ENCODE results near the gene AGBL4.

AGBL4 gene

DNA sequence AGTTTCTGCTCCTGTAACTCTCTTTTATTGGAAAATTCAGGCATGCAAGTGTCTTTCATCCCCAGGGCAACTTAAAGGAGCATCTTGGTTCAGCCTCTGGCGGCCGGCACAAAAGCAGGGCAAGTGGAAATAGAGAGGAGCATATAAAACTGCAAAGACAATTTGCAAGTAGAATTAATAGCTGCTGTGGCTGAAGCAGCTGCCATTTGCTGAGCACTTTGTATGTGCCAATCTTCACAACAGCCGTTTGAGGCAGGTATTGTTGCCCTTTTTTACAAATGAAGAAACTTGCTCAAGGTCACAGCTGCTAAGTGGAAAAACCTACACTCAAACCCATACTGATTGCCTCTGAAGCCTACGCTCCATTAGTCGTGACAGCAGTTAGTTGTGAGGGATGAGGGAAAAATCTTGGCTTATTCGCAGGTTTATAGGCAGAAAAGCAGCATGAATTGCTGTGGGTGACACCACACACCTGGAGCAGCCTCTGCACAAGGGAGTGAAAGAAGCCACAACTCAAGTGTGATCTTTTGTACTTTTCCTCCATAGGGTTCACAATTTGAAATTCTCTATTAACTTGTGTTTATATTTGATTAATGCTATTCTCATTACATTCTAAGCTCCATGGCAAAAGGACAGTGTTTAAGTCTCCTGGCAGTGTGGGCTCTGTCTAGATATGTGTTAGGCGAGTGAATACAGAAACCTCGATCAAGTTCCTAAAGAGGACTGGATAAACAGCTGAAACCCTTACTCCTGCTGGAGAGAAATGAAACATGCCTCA, 1148.0 kb downstream of the AGBL4 start:
- FAIRE-seq, result no peak

DNA sequence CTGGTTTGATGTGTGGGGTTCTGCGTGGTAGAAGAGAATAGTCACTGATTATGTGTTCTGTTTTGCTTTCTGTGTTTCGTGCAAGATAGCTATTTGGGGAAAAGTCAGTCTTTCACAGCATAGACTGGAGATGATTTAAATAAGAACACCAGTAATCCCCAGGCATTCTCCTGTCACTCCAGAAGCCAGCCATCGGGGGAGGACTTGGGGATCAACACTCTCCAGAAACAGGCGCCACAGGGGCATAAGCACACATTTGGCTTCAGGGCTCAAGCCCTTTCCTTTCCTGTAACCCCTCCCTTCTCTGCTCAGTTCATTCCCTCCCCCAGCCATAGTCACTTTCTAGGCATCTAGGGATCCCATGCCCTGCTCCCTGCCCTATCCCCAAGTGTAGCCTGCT, 1149.8 kb downstream of the AGBL4 start:
- no peak for FAIRE-seq

DNA sequence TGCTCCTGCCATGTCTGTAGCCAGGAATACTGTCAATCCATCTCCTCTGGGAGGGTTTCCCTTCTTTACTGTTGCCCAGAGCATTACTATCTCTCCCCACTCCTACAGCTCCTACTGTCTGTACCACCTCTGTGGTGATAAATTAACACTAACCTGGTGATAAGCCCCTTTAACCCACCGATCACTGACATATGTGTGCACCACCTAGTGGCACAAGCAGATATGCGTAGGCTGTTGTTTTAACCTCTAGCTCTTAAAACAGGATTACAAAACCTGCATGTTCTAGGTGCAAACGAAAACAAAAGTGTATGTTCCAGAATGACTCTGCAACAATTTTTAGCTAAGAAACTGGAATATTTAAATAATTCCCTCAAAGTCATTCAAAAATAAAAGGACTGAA, 1153.2 kb downstream of the AGBL4 start:
- no peak for FAIRE-seq

DNA sequence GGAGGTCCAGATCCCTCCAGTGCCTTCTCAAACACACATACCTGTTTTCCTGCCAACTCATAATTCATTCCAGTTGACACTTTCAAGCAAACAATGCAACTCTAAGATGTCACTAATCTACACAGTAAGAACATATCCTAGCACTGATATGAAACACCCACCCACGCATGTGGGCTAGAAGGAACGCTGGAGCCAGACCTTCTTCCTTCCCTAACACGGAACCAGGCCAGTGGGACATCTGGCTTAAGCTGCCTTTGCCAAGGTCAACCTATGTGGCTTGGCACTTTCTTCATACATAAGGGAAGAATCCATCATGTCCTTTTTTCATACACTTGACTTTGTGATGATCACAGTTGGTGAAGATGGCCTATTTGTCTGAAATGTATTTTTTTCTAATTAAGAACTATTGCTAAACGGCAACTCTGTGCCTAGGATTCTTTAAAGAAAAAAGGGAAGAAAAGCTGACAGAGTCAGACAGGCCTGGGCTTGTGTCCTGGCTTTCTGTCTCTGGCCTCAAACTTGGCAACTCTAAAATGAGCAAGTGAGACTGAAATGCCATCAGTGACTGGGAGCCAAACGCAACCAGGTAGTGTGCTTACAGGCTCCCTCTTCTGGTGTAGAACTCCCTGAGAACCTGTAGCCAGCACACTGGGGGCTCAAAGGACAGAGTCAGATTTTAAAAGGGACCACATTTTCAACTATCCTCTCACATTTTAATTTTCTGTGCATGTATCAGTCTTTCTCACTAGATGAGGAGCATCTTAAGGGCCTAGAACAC, 1154.4 kb downstream of the AGBL4 start:
- FAIRE-seq, result no peak

DNA sequence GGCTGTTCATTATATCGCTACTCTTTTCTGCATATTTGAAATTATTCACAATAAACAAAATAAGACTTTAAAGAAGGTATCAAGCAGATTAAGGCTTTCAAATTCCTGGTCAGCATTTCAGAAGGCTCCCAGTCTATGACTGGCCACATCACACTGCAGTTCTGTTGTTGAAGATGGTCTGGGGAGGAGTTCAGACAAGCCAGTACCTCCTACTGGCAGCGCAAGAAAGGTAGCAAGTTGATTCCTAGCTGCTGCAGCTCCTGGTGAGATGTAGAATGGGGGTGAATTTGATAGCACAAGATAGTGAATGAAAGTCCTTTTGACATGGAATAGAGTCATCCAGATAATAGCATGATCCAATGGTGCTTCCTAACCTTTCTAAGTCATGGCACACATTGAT, 1158.8 kb downstream of the AGBL4 start:
- FAIRE-seq, result no peak

DNA sequence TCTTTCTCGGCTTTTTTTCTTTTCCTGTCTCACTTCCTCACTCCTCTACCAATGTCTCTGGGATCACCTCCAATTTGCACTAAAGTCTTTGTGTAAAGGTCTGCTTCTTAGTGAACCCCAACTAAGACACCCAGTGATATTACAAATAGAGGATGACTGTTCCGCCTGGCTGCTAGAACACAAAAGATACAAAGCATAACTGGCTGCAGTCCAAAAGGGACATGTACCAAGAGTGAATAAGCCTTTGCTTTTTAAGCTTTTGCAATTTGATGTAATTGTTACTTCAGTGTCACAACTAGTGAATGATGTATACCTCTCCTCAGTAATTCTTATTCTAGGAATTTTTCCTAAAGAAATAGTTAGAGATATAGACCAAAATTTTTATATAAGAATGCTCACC, 1164.3 kb downstream of the AGBL4 start:
- FAIRE-seq, result no peak

DNA sequence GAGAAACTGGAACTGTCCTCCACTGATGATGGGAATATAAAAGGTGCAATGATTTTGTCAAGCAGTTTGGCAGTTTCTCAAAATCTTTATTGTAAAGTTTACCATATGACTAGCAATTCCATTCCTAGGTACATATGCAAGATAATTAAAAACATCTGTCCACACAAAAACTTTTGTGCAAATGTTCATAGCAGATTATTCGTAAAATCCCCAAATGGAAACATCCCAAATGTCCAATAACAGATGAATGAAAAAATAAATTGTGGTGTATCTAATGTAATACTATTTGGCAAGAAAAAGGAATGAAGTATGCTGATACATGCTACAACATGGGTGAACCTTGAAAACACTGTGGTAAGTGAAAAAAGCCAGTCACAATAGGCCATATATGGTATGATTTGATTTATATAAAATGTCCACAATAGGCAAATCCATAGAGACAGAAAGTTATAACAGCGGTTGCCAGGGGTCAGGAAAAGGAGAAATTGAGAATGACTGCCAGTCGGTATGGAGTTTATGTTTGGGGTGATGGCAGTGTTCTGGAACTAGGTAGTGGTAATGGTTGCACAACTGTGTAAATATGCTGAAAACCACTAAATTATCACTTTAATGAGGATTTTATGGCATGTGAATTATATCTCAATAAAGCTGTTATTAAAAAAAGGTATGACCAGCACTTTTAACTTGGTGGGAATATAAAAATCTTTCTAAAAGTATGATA, 1165.4 kb downstream of the AGBL4 start:
- no peak for FAIRE-seq

DNA sequence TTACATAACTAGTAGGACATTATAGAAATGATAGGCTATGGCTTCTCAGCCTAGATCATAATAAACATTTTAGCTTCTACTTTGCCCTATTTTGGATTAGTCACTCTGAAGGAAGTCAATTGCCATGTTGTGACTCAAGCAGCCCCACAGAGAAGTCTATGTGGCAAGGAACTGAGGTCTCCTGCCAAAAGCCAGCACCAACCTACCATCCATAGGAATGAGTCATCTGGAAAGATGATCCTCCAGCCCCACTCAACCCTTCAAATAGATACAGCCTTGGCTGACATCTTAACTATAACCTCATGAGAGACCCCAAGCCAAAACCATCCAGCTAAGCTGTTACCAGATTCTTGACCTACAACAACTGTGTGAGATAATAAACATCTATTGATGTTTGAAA, 1170.7 kb downstream of the AGBL4 start:
- no peak for FAIRE-seq

DNA sequence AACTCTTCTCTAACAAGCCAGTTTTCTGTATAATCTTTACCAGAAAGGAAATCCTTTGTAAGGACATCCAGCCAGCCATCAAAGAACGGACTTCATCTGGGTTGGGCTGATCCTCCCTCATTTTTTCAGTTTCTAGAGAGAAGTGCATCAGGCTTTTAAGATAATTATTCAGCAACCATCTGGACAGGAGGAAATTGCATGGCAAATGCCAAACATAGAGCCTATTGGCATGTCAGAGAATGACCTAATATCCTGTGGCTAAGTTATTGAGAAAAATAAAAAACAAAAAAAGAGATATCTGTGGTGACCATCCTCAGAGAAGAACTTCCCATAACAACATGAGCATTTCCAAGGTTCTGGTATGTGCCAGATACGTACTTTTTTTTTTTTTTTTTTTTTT, 1172.1 kb downstream of the AGBL4 start:
- no peak for FAIRE-seq

DNA sequence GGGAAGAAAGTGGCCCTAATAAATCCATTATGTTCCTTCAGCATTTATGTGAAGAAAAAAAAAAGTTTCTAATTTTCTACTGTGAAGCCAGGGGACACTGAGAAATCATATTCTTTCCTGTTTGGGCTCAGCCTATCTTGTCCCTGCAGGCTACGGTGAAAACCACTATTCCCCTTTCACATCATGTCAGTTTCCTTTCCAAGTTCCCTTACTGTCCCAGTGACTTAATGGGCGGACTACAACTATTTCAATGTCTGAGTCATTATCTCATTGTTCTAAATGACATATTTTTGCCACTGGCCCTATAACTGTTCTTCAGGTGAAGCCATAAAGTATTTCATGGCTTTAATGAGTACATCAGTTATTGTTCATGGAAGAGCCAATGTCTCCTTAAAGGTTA, 1175.7 kb downstream of the AGBL4 start:
- no peak for FAIRE-seq

DNA sequence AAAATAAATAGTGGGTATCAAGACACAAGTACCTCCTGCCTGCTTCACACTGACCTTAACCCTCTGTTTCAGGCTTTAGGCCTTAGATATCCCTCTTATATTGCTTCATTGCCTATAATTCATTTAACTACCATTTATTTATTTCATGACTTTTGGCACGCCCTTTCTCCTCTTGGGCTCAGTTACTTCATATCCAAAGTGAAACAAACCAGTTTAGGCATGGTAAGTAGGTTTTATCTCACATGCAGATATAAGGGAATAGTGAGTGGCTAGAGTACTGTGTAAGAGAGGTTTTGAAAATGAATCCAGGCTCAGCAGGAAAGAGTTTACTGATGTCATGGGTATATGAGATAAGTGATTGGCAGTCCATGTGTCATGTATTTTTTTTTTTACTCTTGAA, 1177.3 kb downstream of the AGBL4 start:
- FAIRE-seq, result no peak

DNA sequence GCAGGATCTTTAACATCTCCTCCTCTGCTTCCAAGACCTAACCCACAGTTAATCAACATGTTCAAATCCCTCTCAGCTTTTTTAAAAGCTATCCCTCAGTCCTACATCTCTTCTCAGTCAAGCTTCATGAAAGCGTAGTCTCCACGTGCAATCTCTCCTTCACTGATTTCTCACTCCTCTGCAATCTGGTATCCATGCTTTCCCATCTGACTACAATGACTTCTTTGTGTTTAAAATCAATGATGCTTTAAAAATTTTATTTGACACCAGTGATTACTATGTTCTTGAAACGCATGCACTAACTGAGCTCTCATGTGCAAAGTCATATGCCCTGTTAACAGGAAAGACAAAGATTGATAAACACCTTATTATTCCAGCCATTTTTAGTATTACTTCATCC, 1179.6 kb downstream of the AGBL4 start:
- FAIRE-seq, result no peak

DNA sequence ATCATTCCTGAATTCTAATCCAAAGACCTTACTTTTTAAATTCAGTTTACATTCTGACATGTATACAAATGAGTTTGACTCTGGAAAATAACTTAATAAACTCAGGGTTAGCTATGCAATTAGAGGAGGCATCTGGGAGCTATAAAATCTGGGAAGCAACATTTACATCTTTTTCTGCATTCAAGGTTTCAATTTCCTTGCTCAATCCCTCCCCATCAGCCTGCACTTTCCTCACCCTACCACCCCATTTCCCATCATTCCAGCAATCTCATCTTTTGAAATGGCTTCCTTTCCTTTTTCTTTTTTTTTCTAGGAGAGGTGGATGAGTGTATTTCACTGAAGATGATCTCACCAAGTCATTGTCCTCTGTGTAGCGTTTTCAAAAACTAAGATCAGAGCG, 1181.8 kb downstream of the AGBL4 start:
- no peak for FAIRE-seq

DNA sequence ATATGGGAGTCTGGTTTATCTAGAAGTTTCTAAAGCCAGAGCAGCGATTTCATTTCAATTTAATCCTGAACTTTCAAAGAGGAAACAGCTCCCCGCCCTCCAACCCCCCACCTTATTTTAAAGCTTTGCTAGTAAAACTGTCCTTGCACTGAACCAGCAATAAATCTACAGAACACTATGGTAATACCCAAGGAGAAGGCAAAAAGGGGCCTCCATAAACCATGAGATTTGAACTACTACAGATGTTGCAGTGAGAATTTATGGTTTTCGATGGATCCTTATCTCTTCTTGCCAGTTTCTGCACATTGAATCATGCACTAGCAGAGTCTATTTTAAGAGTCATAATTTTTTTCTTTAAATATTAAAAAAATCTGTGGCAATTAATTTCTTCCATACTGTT, 1182.3 kb downstream of the AGBL4 start:
- FAIRE-seq, result no peak

DNA sequence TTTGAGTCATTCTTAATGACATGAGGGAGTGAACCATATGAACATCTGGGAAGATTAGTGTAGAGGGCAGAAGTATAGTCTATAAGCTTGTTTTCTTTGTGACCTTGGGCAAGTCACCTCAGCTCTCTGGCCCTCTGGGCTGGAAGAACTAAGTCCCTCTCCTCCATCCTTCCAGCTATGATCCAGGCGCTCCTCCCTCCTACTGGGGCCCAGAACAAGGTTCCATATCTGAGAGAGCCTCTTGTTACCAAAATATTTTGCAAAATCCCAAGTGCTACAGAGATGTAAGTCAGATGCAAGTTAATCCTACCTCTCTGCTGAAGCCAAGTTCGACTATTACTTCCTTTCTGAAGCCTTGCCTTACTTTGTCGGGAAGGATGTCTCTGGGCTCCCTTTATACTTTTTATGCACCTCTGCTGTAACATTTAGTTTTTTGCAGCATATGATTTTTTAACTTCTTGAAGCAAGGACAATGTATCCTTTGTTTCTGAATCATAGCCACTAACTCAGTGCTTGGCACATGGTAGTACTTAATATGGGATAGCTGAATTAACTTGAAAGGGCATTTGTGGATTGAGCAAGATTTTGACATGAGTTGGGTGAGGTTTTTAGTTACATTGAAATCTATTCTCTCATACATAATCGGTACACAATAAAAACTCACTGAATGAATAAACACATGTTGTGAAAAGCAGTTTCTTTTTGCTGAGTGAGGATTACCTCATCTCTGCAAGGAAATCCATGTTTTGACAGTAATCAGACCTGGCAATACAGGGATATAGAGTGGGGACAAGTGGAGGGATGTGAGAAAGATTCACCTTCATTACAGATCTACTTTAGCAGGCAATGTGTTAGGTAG, 1192.4 kb downstream of the AGBL4 start:
- FAIRE-seq, result no peak

DNA sequence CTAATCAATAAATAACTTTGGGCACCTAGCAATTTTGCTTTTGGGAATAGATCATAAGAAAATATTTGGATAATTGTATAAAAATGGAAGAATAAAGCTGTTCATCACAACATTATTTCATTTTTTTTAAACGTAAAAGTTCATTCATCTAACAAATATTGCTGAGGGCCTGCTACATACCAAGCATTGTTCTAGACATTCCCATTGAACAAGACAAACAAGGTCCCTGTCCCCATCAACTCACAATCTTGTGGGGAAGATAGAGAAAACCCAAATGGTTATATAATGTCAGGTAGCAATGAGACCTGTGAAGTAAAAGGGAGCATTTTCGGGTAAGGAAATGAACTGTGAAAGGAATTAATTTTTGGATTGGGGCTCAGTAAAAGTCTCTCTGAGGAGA, 1193.0 kb downstream of the AGBL4 start:
- no peak for FAIRE-seq

DNA sequence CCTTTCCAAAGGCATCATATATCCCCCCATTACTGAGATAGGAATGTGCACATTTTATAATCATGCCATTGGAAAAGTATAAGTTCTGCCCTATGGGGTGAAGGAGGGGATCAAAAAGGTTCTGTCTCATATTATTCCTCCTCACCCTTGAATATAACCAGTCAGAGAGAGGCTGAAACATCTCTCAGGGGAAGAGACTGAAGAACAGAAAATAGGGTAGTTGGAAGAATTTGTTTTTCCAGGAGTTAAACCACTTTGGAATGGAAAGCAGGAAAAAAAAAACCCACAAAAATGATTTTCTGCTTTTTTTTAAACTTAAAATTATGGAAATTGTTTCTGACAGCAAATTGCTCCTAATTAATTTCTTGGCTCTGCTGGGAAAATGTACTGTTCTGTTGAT, 1194.3 kb downstream of the AGBL4 start:
- no peak for FAIRE-seq

DNA sequence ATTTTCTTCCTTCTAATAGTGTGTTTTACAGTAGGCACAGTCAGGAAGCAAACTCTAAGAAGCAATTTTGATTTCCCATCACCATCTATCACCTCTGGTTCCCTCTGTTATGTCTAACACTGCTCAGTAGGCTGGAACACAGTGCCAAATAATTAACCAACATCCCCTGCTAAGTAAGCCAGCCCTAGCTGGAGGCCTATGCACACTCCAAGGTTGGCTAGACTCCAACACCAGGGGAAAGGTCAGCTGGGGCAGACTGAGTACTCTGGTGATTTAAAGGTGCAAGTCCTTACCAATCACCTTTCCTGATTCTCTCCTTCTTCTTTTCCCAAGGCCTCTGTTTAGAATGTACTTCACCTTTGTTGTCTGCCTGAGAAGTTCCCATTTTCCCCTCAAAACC, 1200.6 kb downstream of the AGBL4 start:
- FAIRE-seq, result no peak

DNA sequence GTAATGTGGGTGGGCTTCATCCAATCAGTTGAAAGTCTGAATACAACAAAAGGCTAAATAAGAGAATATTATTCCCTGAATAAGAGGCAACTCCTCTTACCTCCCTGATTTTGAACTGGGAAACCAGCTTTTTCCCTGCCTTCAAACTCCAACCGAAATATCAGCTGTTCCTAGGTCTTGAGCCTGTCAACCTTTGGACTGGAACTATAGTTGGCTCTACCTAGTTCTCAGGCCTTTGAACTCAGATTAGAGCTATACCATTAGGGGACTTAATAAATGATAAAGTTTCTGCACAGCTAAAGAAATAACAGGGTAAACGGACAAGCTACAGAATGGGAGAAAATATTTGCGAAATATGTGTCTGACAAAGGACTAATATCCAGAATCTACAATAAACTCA, 1203.3 kb downstream of the AGBL4 start:
- no peak for FAIRE-seq

DNA sequence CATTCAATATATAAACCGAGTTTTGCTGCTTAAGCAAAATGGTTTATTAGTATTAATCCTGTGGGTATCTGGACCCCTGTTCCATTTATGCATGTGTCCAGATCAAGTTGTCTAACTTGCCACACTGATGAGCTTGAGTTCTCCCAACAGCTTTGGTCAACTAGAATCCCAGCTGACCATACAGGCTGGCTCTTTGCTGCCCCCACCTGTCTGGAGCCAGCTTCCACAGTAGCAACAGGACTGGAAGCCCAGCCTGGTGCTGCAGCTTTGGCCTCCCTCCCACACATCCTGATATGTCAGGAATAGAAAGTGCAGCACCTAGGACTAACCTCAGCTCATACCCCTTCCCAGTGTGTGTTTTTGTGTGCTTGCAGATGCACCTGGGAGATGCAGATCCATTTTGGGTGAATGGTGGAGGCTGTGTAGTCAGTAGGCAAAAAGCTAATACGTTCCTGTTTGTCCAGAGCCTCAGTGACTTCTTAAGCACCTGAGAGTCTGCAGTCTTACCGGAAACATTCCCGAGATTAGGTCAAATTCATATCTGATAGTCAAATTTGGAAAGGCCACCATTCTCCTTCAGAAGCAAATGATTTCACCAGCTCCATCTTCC, 1206.1 kb downstream of the AGBL4 start:
- no peak for FAIRE-seq

DNA sequence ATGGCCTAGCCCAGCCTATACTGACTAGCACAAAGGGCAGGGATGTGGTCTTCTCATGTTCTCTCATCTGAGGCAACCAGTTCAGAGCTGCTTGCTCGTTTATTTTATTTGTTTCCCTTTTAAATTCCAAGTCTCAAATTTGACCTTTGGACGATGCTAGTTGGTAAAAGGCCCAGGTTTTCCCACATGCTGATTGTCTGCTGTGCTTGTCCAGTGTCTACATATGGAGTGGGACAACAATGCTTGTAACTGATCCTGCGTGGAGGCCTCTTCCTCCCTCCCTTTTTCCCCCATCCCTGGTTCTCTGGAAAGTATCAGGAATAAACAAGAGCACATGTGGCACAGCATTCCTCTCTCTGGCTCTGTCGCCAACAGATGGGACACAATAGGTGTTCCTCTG, 1213.0 kb downstream of the AGBL4 start:
- FAIRE-seq, result no peak

DNA sequence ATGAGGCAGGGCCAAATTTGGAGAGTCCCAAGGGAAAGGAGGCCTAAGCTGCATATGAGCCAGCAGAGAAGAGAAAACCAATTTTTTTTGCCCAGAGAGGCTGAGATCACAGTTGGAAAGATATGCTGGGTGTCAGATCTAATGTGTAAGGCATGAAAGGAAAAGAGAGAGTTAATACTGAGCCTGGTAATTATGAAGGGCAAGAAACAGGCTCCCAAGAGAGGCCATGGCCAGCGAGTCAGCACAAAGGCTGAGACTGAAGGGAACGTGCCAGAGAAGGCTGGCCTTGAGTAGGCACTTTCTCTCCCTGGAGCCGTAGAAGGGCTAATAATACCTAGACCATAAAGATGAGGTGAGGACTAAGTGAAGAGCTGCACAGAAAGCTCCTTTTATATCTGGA, 1215.3 kb downstream of the AGBL4 start:
- no peak for FAIRE-seq

All from colon (tissue), 2 donors.